NCI-H345 (cell line): ENCODE data around the gene ANK2.

Source experiments
- DNase-seq: peaks from one replicate; lab custom pipeline; 2025; lab: John Stamatoyannopoulos, UW

Gene ANK2

DNA sequence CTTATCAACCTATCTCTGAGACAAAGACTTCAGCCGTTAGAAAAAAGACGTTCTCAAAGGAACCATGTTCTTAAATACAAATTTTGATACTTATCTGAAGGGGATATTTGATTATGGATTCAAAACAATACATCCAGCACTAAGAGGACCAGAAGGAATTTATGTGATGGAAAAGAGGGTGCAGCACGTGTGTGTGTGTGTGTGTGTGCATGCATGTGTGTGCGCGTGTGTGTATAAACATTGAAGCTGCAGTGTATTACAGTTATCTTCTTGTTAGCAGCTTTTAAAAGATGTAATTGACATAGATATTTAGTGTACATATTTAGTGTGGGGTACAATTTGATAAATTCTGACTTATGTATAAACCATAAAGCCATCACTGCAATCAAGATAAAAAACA is 44.9 kb downstream of the ANK2 start:
- DNase-seq: no peak

DNA sequence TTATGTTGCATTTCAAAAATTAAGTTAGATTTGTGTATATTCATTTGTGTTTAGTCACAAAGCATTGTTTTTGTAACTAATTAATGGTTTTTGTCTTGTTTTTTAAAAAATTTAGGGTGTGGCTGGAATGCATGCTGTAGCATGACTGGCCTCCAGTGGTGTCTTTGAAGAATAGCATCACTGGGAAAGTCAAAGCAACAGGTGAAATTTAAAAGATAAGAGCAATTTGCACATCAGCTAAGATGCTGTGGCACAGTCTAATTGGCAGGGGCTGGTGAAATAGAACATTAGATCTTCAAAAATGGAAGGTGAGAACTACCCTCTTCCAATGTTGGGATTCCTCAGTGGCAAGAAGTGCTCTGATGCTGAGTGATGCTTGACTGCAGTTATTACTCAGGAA is 45.3 kb downstream of the ANK2 start:
- peak; percentile 7 for DNase-seq

DNA sequence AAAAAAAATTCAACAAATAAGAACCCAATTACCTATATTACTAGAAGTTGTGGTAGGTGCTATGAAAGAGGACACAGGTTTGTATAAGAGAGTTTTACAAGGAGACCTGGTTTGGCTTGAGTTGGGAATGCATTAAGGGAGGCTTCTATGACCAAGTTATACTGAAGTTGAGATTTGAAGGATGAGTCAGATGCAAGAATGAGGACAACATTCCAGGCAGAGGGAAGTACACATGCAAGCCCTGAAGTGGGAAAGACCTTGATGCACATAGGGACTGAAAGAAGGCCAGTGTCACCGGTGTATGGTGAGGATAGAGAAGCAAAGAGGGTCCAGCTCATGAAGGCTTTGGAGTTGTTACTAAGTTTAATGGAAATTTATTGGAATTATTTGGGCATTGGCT is 52.2 kb downstream of the ANK2 start:
- DNase-seq: no peak

DNA sequence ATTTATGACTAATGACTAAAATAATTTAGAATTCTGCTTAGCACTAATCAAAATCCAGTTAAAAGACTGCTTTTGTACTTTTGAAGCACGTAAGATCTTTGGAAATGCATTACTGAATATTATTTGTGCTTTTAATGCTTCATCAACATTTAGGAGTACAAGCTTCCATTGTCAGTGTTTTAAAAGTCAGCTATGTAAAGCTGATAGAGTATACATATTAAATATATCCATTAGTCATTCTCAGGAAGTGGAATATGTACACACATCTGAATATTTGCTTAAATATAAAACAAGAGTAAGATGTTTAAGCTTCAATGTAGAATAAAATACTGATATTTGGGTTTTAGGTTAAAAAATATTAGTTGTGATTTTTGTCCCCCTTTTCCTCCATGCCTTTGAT is 54.1 kb downstream of the ANK2 start:
- no peak for DNase-seq

DNA sequence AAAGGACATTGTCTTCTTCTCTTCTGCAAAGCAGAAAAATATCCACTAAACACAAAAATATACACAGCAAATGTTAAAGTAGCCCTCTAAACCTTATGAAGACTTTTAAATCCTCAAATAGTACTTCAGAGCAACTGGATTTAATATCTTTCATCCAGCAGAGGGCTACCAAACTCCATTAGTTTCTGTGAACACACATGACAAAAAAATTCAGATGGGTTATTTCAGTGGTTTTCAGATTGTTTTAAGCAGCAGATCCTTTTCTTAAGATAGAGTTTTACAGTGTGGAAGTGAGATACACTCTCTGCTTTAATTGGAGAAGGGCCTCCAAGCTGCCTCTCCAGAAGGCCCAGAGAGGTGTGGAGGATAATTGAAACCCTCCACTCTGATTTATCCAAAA is 56.7 kb downstream of the ANK2 start:
- peak; percentile 35 for DNase-seq

DNA sequence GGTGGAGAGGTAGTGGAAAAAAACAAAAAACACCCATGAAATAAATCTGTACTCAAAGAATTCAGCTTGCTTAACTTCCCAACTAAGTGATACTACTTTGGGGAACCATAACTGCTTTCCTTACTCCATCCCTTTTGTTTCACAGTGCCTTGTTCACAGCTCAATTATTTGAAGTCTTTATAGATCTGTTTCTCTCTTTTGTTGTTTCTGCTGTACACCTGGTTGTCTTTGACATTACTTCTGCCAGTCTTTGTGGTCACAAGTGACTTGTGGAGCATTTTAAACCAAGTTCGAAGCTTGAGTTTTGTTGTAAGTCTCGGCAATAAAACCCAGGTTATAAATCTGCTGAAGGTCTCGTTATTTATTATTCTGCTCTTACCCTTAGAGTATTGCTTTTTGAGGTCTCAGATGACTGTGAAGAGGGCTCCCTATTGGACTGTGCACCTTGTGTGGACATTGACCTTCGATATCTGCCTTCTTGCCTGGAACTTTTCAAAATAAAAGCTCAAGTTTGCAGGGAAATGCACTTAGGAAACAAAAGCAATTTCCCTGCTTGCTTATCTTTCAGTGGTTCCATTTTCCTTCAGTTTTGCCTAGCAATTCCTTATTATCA is 59.8 kb downstream of the ANK2 start:
- no peak for DNase-seq

DNA sequence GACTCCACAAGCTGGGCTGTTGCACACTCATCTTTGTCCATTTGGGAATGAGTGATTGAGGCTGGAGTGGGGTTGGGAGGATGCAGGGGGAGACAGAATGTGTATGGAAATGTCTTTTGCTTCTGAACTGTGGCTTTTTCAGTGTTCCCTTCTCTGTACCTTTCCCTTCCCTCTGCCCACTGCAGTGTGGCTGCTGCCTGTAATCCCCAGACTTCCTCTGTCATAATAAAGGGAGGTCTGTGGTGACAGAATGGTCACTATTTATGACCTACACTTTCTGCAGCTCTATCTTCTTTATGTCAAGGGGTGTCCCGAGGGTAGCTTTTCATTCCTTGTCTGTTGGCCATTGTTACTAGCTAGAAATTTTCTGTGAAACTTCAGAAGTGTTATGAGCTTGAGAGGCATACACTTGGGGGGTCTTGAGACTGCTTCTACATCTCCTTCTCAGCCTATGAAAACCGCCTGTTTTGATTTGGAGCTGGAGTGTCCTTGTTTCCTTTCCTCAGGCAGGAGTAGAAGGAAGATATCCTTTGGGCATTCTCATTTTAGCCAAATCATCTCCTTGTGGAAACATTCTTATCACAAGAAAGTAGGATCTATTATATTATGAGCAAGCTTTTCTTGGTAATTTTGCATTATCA is 63.0 kb downstream of the ANK2 start:
- DNase-seq: no peak

DNA sequence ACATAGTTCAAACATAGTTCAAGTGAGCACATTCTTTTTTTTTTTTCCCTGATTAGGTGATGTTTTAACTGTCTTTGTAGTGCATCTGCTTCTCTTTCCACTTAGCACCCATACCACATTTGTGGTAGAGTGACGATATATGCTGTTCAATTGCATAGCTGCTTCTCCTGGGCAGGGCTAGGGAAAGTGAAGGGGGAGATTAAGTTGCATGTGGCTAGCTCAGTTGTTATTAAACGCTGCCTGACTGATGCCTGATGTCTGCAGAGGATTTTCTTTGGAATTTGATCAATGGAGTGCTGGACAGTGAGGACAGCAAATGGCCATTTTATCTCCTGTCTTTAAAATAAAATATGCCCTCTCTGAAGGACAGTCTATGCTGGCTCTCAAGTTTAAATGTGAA is 63.7 kb downstream of the ANK2 start:
- DNase-seq: no peak

DNA sequence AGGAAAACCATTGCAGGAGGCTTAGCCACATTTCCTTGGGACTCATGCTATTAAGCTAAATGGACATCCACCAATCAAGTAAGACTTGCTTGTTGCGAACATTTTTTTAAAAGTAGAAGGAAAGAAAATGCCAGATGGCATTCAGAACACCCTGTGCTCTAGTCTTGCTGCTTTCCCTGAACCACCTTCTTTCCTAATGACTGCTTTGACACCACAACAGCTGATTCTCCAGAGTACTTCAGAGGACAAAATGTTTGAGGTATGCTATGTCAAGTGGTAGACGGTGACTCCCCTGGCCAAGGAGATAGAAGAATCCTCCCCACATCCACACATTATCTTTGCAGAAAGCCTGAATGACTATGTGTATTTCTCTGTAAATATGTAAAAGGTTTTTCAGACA is 65.4 kb downstream of the ANK2 start:
- no peak for DNase-seq

DNA sequence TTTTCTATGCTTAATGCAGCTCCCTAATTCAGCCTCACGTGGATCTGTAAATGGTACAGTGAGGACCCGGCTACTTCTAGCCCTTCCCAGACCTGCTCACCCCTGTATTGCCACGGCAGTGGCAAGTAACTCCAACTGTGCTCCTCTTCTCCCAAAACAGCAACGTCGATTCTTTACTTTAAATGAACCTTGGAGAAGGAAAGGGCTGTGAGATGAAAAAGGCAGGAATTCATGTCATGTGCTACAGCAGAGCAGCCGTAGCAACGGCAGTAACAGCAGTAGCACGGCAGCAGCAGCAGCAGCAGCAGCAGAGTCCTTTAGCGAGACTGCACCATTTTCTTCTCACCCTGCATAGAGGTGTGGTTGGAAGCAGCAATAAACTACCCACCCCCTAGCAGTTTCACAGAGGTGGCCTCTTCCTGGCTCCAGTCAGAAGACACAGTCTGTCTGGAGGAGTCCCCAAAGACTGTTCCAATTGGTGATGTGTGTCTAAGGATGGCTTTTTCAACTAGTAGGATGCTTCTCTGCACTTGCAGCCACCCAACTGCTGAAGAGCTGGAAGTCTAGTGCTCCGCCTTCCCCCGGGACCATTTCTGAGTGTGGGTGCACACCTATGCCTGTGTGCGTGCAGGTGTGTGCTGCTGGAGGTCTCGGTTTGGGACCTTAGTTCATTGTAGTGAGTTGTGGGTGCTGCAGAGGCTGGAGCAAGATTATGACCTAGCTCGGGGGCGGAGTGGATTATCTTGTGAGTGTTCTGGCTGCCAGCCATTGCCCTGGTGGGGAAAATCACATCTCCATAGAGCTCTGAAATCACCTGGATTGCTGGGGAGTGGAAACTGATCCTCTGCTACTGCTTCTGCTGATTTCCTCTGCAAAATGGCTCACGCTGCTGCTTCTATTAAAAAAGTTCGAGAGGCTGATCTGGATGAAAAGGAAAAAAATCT is 67.2 kb downstream of the ANK2 start:
- peak; percentile 39 for DNase-seq

DNA sequence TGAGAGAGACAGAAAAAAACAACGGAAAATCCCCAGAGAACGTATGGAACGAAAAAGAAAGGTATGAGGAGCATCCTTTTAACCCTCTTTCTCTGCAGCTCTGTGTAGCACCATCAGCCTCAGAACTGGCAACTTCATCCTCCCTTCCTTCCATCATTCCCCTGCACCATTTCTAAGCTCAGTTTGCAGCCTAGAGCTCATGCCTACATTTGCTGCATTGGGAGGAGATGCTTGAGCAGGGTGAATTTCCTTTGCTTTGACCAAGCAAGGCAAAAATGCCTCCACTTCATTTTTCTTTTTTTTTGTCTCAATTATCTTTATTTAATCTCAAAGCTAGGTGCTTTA is 67.9 kb downstream of the ANK2 start:
- DNase-seq: no peak

DNA sequence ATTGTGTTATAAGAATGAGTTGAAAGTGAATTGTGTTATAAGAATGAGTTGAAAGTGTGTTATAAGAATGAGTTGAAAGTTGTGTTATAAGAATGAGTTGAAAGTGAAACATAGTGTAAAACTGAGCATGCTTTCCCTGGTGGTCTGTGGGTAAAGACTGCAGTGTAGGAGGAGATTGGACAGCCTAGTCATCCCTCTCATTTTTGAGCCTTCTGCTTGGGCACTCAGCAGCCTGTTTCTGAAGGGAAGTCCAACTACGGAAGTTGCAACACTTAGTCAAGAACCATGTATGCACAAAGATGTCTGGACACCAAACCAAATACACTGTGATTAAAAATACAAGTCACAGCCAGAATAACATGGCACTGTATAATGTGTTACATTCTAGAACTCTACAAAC is 72.6 kb downstream of the ANK2 start:
- DNase-seq: no peak

DNA sequence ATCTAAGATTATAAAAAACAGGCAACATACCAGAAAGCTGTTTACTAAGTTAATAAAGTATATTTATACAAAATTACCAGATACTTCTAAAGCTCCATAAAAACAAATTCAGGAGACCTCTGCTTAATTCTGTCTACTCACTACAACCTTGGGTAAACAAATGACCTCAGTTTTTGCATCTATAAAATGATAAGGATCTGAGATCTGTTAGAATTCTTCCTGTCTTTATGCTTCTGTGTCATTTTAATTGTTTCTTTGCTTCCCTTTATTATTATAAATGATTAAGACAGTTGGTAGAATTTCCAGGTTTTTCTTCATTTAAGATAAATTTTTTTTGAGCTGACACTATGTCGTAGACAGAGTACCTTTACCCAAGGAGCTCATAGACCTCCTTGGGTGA is 76.0 kb downstream of the ANK2 start:
- DNase-seq: no peak

DNA sequence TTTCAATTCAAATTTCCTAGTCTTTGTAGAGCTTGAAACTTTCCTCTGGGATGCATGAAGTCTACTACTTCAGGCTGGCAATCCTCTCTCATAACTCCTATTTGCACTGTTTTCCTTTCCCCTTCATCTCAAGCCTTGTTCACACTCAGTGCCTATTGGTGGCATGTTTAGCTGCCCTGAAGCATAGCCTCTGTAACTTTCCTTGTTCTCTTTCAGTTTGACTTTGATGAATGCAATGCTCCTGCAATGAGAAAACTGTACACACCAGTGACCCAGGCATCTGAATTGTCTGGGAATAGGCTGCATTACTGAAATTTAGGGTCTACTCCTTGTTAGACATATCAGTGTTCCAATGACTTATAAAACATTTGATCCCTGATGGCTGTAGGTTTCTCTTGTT is 81.7 kb downstream of the ANK2 start:
- DNase-seq: no peak

DNA sequence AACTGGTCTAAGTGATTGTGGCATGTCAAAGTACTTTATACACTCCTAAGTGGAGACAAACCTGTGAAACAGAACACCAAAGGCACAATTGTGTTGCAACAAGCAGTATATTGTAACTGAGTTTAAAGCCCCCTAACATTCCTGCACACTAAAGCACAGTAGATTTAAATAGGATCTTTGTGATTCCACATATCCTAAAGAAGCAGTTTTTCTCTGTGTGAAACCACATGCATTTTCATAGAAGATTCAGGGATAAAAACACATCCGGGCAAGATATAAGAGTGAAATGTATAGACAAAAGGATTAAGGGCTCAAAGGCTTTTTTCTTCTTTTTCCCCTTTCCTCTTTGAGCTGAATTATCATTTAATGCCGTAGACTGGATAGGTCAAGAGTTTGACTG is 82.2 kb downstream of the ANK2 start:
- no peak for DNase-seq

DNA sequence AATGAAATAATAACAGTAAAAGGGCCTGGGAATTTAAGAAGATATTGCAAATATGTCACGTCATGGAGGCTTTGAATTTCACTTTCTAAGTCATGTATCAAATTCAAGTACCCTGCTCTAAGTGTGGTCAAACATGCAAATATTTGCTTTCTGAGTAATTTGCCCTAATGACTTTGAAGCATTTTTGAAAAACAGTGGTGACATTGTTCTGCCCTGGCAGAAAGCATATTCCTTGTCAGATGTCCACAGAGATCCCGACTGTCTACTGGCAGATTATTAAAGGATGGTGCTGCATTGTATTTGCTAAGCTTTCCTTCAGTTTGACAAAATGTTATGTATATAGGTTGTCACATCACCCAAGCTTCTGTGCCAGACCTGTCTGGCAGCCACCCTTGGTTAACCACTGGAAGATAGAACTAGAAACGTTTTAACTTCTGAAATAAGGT is 92.5 kb downstream of the ANK2 start:
- DNase-seq: peak; percentile 18

DNA sequence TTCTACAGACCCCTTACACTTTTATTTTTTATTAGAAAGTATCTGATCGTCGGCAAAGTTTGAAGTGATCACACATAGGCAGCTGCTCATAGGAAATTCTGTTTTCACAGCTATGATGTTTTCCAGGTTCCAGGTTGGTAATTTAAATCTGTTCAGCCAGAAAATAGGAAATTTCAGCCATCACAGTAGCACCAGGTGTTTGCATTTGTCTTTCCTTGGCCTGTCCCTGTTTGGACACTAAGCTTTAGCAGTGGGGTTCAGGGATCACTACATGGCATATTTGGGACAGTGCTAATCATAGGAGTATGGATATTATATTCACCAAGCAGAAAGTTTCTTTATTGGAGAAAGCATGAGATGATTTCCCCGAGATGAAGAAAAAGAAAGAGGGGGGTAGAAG is 92.9 kb downstream of the ANK2 start:
- no peak for DNase-seq

DNA sequence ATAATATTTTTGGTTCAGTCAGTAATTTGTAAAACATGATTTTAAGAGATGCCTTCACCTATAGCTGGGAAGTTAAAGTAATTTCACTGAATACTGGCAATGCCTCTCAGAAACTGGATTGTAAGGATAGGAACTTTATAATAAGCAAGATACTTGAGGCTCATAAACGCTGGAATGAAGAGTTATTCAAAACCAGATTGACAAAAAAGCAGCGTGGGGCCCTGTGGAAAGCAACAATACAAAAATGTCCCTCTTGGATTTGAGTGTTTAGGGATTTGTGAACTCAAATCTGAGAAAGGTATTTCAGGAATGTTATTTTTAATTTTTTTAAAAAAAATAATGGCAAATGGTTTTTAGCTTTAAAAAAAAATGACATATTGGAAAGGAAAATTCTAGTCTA is 94.6 kb downstream of the ANK2 start:
- no peak for DNase-seq

DNA sequence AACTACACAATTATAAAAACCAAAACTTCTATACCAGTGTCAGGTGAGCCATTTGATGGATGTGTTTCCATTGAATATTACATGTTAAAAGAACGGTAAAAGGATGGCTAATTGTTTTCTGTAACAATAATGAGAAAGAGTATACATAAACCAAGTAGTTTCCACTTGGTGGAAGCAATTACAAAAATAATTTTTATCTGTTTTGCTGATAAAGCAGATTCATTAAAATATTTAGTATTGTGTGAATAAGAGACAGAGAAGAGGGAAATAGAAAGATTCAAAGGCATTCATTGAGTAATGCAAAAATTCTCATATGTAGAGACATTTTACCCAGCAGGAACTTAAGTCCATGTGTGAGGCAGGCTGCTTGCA is 95.7 kb downstream of the ANK2 start:
- DNase-seq: no peak

DNA sequence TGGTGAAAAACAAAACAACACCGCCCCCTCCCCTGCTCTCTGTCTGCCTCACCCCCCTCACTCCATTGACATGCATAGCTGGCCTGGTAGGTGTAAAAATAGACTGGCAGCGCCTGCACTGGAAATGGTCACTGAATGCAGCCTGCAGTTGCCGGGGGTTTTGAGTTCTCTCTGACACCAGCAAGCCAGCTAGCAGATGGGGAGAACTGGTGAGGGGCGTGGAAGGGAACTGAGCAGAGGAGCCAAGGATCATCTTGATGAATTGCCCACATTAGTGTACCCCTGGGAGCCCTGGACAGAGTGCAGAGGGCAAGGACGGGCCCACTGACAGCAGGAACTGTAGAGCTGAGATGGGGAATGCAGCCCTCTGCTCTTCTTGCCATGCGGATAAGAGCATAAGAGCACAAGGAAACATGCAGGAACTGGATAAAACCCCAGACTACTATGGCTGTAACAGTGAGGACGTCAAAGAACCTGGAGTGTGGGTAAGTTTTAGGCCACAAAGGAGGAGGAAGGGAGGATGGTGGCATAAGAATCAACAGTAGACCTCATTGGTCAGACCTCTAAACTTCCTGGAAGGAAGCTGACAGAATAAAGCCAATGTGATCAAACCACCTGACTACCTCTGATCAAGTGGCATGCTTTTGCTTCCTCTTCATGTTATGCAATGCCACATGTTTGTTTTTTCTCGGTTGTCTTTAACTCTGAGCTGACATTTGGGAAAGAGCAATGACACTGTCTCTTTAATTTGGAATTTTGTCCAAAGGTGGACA is 96.3 kb downstream of the ANK2 start:
- no peak for DNase-seq

DNA sequence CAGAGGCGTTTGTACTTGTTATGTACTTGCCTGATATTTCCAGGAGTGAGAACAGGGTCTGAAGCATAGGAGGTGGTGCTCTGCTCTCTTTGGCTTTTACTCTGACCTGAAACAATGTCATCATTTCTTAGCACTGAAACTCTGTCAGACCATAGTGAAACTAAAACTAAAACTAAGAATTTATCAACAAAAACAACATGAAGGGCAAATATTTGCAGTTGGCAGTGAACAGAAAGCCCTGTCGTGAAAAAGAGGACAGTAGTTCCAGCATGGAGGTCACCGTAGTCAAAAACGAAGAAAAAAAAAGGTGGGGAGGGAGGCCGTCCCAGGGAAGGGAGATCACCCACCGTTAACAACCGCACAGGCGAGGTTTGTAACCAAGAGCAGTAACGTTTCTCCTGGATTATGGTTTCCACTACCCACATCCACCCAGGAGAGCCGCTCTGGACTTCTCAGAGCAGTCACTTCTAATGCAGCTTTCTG is 97.5 kb downstream of the ANK2 start:
- no peak for DNase-seq

DNA sequence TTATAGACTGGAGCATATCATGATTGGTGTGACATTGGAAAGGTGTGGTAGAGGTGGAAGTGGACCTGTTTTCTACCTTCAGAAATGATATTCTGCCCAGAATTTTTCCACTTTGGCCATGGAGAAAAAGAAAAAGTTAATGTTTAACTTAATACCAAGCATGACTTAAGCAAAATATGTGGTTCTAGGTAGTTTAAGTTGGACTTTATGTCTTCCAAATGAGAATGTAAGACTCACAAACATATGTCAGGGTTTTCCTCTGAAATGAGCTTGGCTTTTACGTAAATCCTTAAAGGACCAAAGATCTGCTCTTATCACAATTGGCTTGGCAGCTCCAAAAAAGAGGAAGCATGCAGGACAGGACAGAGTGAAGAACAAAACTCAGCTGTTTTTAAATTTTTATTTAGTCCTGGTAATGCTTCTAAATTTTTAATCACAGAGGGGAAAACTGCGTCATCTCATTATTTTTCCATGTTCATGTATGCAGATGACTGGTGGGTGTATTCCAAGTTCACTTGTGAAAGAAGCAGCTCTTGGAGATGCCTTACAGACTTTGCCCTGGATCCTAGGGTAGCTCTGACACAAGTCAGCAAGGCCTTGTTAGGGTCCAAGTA is 98.2 kb downstream of the ANK2 start:
- no peak for DNase-seq
